ENCODE measurements around the gene RALGAPA2. TPM values are rescaled to one million over a fixed set of nuclear protein-coding genes. Genes with fewer than 3 reads are reported as not detected.

RALGAPA2 gene
- total RNA-seq, 1 donor from 2014 or later = 15.2 TPM

GRCh38 chr20:20446425-20447015, 265.9 kb downstream of the RALGAPA2 start:
- no peak for DNase-seq (ENCODE audit: extremely low spot score, unreplicated experiment)
- peaks cover 2% of the 10 kb centered on the region for H3K4me1 Mint-ChIP-seq (ENCODE audit: unreplicated experiment)
- H3K36me3 Mint-ChIP-seq (ENCODE audit: unreplicated experiment) = no peaks in the 10 kb centered on the region
- H3K4me3 Mint-ChIP-seq (ENCODE audit: unreplicated experiment) = no peak overlapping the region
- no peaks in the 10 kb centered on the region for H3K27me3 Mint-ChIP-seq (ENCODE audit: unreplicated experiment)
- TF ChIP-seq CTCF (IDR thresholded peaks at IDR 0.05) = no peak
- H3K27ac Mint-ChIP-seq (ENCODE audit: unreplicated experiment) = no peak overlapping the region
- no peaks in the 10 kb centered on the region for H3K9me3 Mint-ChIP-seq (ENCODE audit: unreplicated experiment)

GRCh38 chr20:20446001-20446400, 266.4 kb downstream of the RALGAPA2 start:
- H3K27ac Mint-ChIP-seq (ENCODE audit: unreplicated experiment) = no peak overlapping the region
- peaks cover 1% of the 10 kb centered on the region for H3K36me3 Mint-ChIP-seq (ENCODE audit: unreplicated experiment)
- H3K4me1 Mint-ChIP-seq (ENCODE audit: unreplicated experiment) = peaks cover 2% of the 10 kb centered on the region
- DNase-seq (ENCODE audit: extremely low spot score, unreplicated experiment) = no peak
- H3K9me3 Mint-ChIP-seq (ENCODE audit: unreplicated experiment) = no peaks in the 10 kb centered on the region
- H3K4me3 Mint-ChIP-seq (ENCODE audit: unreplicated experiment) = no peak overlapping the region
- no peaks in the 10 kb centered on the region for H3K27me3 Mint-ChIP-seq (ENCODE audit: unreplicated experiment)
- TF ChIP-seq CTCF (IDR thresholded peaks at IDR 0.05) = no peak

- Mint-ChIP-seq H3K4me1 (ENCODE audit: unreplicated experiment) (no peaks in the 10 kb centered on the region), H3K36me3 (ENCODE audit: unreplicated experiment) (peaks cover 3% of the 10 kb centered on the region), H3K4me3 (ENCODE audit: unreplicated experiment) (no peak overlapping the region), H3K27ac (ENCODE audit: unreplicated experiment) (no peak overlapping the region), H3K9me3 (ENCODE audit: unreplicated experiment) (no peaks in the 10 kb centered on the region), H3K27me3 (ENCODE audit: unreplicated experiment) (no peaks in the 10 kb centered on the region)
- TF ChIP-seq CTCF (IDR thresholded peaks at IDR 0.05) = no peak
- no peak for DNase-seq (ENCODE audit: extremely low spot score, unreplicated experiment)
These were observed 268.9 kb downstream of the RALGAPA2 start for GRCh38 chr20:20443504-20443903.

- H3K4me3 Mint-ChIP-seq (ENCODE audit: unreplicated experiment) = no peak overlapping the region
- no peak for TF ChIP-seq CTCF (IDR thresholded peaks at IDR 0.05)
These were observed 270.0 kb downstream of the RALGAPA2 start for GRCh38 chr20:20442466-20442865.

GRCh38 chr20:20440886-20441658, 271.4 kb downstream of the RALGAPA2 start:
- no peak for TF ChIP-seq CTCF (IDR thresholded peaks at IDR 0.05)
- H3K36me3 Mint-ChIP-seq (ENCODE audit: unreplicated experiment) = peaks cover 6% of the 10 kb centered on the region
- H3K27me3 Mint-ChIP-seq (ENCODE audit: unreplicated experiment) = no peaks in the 10 kb centered on the region
- no peak overlapping the region for H3K4me3 Mint-ChIP-seq (ENCODE audit: unreplicated experiment)
- no peaks in the 10 kb centered on the region for H3K9me3 Mint-ChIP-seq (ENCODE audit: unreplicated experiment)
- no peak for DNase-seq (ENCODE audit: extremely low spot score, unreplicated experiment)
- H3K27ac Mint-ChIP-seq (ENCODE audit: unreplicated experiment) = no peak overlapping the region
- H3K4me1 Mint-ChIP-seq (ENCODE audit: unreplicated experiment) = no peaks in the 10 kb centered on the region

More at GRCh38 chr20:20442466-20442865, 270.0 kb downstream of the RALGAPA2 start:
- no peaks in the 10 kb centered on the region for H3K4me1 Mint-ChIP-seq (ENCODE audit: unreplicated experiment)
- no peak for DNase-seq (ENCODE audit: extremely low spot score, unreplicated experiment)
- H3K27ac Mint-ChIP-seq (ENCODE audit: unreplicated experiment) = no peak overlapping the region
- no peaks in the 10 kb centered on the region for H3K9me3 Mint-ChIP-seq (ENCODE audit: unreplicated experiment)
- peaks cover 5% of the 10 kb centered on the region for H3K36me3 Mint-ChIP-seq (ENCODE audit: unreplicated experiment)
- no peaks in the 10 kb centered on the region for H3K27me3 Mint-ChIP-seq (ENCODE audit: unreplicated experiment)

All from osteocyte (in vitro differentiated cells).